Colon (tissue), 2 donors: ENCODE results near the gene C19orf25.

Experiments used
- FAIRE-seq: peaks from 2 replicates; lab custom pipeline; 2012; peaks lifted over from hg19 to GRCh38; lab: Jason Lieb, UNC
- donor health status: control.
- donor health status: control.

Gene C19orf25

DNA sequence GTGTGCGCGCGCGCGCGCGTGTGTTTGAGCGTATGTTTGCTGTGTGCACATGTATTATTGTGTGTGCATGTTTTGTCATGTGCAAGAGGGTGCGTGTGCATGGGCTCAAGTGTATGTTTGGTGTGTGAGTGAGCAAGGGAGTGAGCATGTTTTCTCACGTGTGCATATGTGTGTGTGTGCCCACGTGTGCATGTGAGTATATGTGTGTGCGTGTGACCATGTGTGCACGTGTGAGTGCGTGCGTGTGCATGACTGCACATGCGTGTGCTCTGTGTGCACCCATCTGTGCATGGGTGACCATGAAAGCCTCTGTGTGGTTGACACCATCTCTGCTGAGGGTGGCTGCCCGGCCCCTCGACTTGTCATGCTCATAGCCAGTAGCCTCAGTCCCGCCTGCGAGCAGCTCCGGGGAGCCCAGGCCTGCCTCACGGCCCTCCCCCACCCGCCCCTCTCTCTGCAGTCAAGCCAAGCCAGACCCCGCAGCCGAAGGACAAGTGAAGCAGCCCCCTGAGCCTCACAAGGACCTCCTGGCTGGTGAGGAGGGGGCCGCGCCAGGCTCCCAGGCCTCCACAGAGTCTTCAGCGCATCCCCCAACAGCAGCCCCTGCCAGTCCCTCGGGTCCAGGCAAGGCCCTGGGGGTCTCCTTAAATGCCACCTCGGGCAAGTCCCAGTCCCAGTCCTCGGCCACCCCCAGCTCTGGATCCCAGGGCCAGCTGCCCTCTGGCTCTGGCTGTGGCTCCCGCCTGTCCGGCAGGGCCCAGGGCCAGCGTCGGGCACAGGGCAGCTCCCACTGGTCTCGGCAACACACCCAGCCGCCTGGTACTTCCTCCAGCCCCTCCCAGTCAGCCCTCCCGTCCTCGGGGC lies 17.9 kb upstream of the C19orf25 start:
- no peak for FAIRE-seq

- no peak for FAIRE-seq
Observed at GRCh38 chr19:1495799-1496713, 17.0 kb upstream of the C19orf25 start.

DNA sequence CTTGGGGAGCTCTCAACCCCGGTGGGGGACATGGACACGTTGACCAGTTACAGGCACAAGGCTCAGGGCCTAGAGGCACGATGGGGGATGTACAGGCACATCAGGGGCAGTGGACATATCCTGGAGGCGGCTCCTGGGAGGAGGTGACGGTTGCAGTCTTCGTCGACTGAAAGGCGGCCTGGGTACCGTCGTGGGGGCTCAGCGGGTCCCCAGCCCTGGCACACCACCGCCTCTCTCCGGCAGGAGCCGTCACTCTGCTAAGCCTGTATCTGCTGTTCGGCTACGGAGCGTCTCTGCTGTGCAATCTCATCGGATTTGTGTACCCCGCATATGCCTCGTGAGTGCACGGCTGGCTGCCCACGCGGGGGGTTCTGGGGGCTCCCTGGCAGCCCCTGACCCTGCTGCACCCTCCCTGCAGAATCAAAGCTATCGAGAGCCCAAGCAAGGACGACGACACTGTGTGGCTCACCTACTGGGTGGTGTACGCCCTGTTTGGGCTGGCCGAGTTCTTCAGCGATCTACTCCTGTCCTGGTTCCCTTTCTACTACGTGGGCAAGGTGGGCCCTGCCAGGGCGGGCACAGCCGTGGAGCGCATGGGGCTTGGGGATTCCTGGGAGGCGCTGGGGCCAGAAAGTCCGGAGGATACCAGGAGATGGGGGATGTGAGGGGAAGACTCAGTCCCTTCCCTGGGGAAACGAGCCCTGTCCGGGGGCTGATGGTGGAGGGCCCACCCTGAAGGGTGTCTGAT lies 16.2 kb upstream of the C19orf25 start:
- no peak for FAIRE-seq

DNA sequence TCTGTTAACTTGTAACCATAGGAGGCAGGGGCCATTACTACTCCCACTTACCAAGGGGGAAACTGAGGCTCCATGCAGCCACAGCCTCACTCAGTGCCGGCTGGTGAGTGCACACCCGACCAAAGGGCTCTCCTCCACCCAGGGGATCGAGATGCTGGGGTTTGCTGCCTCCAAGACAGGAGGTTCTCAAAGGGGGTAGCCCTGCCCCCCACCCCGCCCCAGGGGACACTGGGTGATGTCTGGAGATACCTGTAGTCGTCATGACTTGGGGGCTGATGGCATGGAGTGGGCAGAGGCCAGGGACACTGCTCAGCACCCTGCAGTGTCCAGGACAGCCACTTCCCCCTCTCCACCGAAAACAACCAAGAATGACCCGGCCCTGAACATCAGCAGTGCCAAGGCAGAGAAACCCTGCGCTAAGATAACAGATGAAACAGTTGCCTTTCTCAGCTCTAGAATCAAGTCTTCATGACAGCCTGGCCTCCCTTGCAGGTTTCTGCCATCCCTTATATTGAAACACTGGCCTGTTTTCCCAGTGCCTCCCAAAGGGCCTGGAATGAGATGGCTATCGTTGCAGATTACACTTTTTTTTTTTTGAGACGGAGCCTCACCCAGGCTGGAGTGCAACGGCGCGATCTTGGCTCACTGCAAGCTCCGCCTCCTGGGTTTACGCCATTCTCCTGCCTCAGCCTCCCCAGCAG lies 15.2 kb upstream of the C19orf25 start:
- no peak for FAIRE-seq

DNA sequence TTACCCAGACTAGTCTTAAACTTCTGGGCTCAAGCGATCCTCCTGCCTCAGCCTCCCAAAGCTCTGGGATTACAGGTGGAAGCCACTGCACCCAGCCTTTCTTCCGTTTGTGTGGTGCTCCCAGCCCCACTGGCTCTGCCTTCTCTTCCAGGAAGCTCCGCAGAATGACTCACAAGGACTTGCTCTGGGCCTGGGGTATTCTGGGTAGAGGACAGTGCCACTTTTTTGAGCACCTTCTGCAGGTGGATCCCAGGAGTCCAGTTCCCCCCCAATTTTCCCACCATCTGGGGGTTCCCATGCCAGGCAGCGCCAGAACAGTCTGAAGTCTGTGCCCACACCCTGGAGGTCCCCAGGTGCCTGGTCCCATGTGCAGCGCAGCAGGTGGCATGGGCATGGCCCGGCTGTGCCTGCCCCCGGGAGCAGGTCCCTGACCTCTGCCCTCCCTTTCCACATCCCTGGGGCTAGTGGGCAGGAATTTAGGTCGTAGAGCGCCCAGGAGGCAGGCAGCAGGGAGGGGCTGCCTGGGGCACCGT lies 13.5 kb upstream of the C19orf25 start:
- no peak for FAIRE-seq

DNA sequence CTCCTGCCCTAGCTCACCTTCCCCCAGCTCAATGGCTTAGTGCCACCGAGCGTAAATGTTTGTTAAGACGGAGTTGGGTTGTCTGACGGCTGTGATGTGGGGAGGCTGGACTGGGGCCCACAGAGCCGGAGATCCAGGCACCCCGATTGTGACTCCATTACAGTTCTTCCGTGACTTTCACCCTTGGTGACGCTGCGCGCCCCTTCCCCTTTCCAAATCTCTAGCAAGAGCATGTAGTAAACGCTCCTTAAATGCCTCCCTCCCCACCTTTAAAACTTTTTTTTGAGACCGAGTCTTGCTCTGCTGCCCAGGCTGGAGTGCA lies 12.8 kb upstream of the C19orf25 start:
- no peak for FAIRE-seq

- FAIRE-seq: no peak
Observed at GRCh38 chr19:1491114-1491848, 12.3 kb upstream of the C19orf25 start, which contains the start of gene REEP6. REEP6 (plus strand) TSS chr19:1491181; CDS start chr19:1491270, 89 bp downstream.

GRCh38 chr19:1490311-1491113 lies 11.5 kb upstream of the C19orf25 start, which contains the start of gene PCSK4:
PCSK4 (minus strand) TSS chr19:1490350; CDS start chr19:1490346, 4 bp downstream.
- FAIRE-seq: peak; percentile 31

DNA sequence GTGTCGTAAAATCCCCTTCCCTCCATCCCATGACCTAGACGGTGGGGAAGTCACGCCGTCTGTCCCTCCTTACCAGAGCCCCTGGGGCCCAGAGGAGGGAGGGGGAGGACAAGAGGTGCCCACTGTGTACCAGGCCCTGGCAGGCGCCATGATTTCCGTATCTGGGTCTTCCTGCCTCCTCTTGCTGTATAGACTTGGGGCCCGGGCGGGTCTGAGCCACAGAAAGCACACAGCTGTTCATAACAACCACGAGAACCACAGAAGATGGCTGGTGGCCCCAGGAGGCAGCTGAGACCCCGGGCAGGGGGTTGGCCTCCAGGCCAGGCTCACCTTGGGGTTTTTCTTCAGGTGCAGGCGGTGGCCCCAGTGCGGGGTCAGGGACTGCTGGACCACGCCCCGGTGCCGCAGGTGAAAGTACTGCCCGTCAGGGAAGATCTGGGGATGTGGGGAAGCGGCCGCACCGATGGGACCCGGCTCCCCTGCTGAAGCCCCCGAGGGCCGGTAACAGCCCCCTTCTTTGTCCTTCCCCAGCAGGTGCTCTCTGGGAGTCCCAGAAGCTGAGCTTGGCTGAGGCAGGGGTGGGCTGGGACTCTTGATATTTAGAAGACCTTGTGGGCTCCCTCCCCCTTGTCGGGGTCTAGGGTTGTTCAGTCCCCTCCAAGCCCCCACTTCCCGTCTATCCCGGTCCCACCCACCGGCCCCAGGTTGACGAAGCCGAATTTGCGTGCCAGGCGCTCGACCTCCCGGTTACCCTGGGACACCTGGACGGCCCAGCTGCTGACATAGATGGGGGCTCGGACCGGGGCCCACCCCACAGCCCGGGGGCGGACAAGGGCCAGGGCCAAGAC lies 10.7 kb upstream of the C19orf25 start:
- FAIRE-seq: no peak

GRCh38 chr19:1488282-1488601 lies 9.2 kb upstream of the C19orf25 start:
- no peak for FAIRE-seq

DNA sequence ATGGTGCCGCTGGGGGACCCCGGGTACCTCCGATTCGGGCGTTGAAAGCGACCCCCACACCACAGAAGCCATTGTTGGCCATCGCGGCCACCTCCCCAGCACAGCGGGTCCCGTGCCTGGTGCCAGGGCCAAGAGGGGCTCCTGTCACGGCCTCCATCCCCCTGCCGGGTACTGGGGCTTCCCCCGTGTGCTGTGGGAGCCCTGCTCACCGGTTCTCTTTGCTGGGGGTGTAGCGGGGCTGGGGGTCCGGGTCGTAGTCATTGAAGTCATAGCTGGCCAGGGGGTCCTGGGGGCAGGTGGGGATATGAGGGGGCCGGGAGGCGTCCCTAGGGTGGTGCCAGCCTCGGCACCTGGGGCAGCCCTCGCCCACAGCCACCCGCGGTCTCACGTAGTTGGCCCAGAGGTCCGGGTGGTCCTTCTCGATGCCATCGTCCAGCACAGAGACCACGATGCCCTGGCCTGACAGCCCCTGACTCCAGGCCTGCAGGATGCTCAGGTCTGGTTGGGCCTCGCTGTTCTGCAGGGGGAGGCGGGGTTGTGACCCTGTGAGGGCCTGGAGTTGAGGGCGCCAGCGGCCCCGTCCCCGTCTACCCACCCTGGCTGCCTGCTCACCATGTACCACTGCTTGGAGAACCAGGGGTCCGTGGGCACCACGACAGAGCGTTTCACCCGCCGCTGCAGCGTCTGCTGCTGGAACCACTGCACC lies 8.7 kb upstream of the C19orf25 start:
- FAIRE-seq: no peak

DNA sequence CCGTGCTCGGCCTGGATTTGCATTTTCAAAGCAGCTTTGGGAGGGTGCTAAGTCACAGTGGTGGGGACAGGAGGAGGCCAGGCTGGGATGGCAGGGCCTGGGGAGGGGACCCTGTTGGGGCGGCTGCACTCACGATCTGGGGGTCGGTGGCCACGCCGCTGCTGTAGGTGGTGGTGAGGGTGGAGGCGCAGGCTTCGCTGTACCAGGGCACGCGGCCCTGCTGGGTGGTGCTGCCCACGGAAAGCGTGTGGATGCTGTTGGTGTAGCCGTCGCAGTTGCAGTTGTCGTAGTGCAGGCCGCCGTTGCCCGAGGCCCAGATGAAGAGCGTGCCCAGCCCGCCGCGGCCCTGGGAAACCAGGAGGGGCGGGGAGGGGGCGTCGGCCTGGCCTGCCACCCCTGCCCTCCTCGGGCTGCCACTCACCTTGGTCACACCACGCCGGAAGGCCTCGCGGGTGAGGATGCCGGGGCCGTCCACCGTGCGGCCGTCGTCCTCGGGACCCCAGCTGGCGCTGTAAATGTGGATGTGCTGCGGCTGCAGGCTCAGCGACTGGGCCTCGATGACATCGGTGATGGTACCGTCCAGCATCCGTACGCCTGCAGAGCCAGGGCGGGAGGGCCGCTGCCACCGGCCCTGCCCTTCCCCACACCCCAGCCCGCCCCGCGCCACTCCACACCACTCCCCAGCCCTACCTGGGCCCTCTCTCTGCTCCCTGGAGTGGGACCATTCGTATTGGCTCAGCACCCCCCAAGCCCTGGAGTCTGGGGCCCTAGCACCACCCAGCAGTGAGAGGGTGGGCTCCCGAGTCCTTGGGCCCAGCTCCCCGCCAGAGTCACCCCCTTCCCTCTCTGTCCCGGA lies 7.9 kb upstream of the C19orf25 start:
- no peak for FAIRE-seq

DNA sequence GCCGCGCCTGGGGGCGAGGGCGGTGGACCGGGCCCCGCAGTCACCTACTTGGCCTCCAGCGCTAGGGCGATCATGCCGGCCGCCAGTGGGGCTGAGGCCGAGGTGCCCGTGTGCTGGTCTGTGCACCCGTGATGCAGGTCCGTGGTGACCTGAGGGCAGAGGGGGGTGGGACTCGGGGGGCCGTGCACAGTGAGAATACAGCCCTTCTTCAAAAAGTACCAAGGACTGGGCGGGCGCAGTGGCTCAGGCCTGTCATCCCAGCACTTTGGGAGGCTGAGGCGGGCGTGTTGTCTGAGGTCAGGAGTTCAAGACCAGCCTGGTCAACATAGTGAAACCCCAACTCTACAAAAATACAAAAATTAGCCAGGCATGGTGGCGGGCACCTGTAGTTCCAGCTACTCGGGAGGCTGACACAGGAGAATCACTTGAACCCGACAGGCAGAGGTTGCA lies 5.0 kb upstream of the C19orf25 start:
- FAIRE-seq: no peak

DNA sequence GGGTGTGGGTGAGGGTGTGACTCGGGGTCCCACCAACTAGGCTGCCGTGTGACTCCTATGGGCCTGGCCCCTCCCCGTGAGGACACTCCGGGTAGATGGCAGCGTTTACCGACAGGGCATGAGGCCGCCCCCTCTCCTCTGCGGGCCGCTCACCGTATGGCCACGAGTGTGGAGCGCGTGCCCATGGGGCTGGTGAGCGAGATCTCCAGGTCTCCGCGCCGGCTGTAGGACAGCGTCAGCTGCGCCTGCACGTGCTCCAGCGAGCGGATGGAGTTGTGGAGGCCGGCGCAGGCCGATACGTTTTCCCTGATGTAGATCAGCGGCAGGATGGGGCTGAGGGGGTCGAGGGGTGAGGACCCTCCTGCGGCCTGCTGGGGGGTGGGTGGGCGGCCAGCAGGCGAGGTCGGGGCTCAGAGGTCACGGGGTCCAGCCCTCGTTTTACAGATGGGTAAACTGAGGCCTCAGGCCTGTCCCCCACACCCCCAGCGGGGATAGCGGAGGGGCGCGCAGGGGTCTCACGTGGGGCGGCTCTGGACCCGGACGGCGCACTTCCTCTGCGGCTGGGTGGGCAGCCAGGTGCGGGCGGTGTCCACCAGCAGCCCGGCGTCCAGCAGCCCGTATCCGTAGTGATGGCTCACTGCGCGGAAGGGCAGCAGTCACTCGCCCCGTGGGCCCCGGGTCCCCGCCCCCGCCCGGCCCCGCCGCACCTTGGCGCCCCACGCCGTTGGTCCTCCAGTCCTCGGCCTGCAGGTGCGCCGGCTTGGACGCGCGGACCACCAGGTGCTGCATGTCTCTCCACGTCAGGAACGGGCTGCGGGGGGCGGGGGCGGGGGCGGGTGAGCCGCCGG lies 4.3 kb upstream of the C19orf25 start:
- FAIRE-seq: no peak

- no peak for FAIRE-seq
Observed at GRCh38 chr19:1482361-1483130, 3.5 kb upstream of the C19orf25 start.
